DND-41 (cell line): ENCODE data around the gene PLEKHM1.

Source experiments
- ATAC-seq: fragments of 200-7000 bp; cut with Tn5 transposase; 3 replicates; pipeline ENCODE4 v1.9.1; 2021; ENCODE audit warnings: low read depth; ENCODE audit not compliant: insufficient read depth
- DNase-seq: peaks from one replicate; pipeline ENCODE4 v3.0.0-alpha.2; 2020
- H2AFZ ChIP-seq: 2 replicates; pipeline ENCODE4 v1.6.0; 2012; ENCODE audit warnings: low read depth, low read length
- H3K27ac ChIP-seq: 2 replicates; pipeline ENCODE4 v1.5.1; 2012; ENCODE audit warnings: low read length, inconsistent platforms
- H3K27me3 ChIP-seq: fragments of 200-600 bp; sonication (generic); 2 replicates; pipeline ENCODE4 v1.6.0; 2012; ENCODE audit warnings: low read length, mild to moderate bottlenecking, inconsistent platforms; ENCODE audit not compliant: insufficient read depth, poor library complexity
- H3K36me3 ChIP-seq: 2 replicates; pipeline ENCODE4 v1.5.1; 2012; ENCODE audit warnings: low read length, inconsistent platforms; ENCODE audit not compliant: insufficient read depth
- H3K4me1 ChIP-seq: 2 replicates; pipeline ENCODE4 v1.5.1; 2012; ENCODE audit warnings: mild to moderate bottlenecking, low read length; ENCODE audit not compliant: insufficient read depth
- H3K4me2 ChIP-seq: 2 replicates; pipeline ENCODE4 v1.6.0; 2012; ENCODE audit warnings: mild to moderate bottlenecking, moderate library complexity, low read length, inconsistent platforms; ENCODE audit not compliant: insufficient read depth
- H3K4me3 ChIP-seq, 2 experiments: fragments of 200-600 bp in 1 of 2; shearing (Covaris generic) in 1 of 2; 2 replicates each; pipeline ENCODE4 v1.5.1; 2012 to 2016; ENCODE audit warnings: inconsistent platforms in 2 of 2, low read length in 2 of 2, mild to moderate bottlenecking in 2 of 2, low read depth in 1 of 2, moderate library complexity in 1 of 2
- H3K79me2 ChIP-seq: 2 replicates; pipeline ENCODE4 v1.6.0; 2012; ENCODE audit warnings: low read length, inconsistent platforms; ENCODE audit not compliant: insufficient read depth
- H3K9ac ChIP-seq: 2 replicates; pipeline ENCODE4 v1.6.0; 2012; ENCODE audit warnings: low read depth, mild to moderate bottlenecking, inconsistent platforms, low read length, moderate library complexity
- H3K9me3 ChIP-seq: 2 replicates; pipeline ENCODE4 v1.5.1; 2012; ENCODE audit warnings: low read length, moderate library complexity, mild to moderate bottlenecking, inconsistent platforms; ENCODE audit not compliant: insufficient read depth, severe bottlenecking
- H4K20me1 ChIP-seq: 2 replicates; pipeline ENCODE4 v1.6.0; 2012; ENCODE audit warnings: low read length; ENCODE audit not compliant: insufficient read depth
- CTCF ChIP-seq: IDR thresholded peaks from 2 replicates; pipeline ENCODE4 v1.5.1; 2012; ENCODE audit warnings: borderline replicate concordance, low read length, moderate library complexity, mild to moderate bottlenecking; ENCODE audit not compliant: poor library complexity, severe bottlenecking; ENCODE audit errors: extremely low read depth
- EZH2 ChIP-seq: IDR thresholded peaks from 3 replicates; pipeline ENCODE4 v1.6.1; 2012; ENCODE audit warnings: borderline replicate concordance, low read depth, mild to moderate bottlenecking, moderate library complexity, low read length, inconsistent platforms; ENCODE audit not compliant: severe bottlenecking

Gene PLEKHM1

GRCh38 chr17:45405250-45406086, 85.1 kb downstream of the PLEKHM1 start:
- H3K4me3 ChIP-seq: no peak overlapping the region
- H3K36me3 ChIP-seq: peaks cover 55% of the 10 kb centered on the region
- peaks cover 44% of the 10 kb centered on the region for H3K79me2 ChIP-seq
- peaks cover 26% of the 10 kb centered on the region for H4K20me1 ChIP-seq
- no peaks in the 10 kb centered on the region for H3K27me3 ChIP-seq
- H3K9me3 ChIP-seq: no peaks in the 10 kb centered on the region
- no peak overlapping the region for H2AFZ ChIP-seq
- DNase-seq (no peak), ATAC-seq (no peak)
- peaks cover 27% of the 10 kb centered on the region for H3K4me1 ChIP-seq
- H3K4me2 ChIP-seq: no peak overlapping the region
- TF ChIP-seq CTCF: no peak
- no peak for TF ChIP-seq EZH2
- no peak overlapping the region for H3K27ac ChIP-seq
- no peak overlapping the region for H3K9ac ChIP-seq

DNA sequence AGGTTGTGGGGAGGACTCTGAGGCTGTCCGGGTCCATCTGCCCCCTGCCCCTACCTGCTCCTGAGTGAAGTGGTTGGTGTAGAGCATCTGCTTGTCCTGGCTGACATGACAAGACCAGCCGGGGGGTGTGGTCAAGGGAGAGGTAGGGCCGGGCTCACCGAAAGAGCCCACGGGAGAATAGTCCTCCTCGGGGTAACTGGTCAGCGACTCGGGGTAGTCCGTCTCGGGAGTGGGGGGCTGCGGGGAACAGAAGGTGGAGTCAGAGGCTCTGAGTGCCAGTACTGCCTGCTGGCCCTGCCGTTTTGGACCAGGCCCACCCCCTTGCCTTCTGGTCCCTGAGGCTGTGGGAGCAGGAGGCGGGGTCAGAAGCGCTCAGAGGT, 85.7 kb downstream of the PLEKHM1 start:
- H3K4me2 ChIP-seq: no peak overlapping the region
- H3K4me1 ChIP-seq: peaks cover 24% of the 10 kb centered on the region
- no peak for TF ChIP-seq CTCF
- TF ChIP-seq EZH2: no peak
- no peaks in the 10 kb centered on the region for H3K27me3 ChIP-seq
- DNase-seq: no peak
- peaks cover 26% of the 10 kb centered on the region for H4K20me1 ChIP-seq
- ATAC-seq: no peak
- no peak overlapping the region for H3K9ac ChIP-seq
- peaks cover 38% of the 10 kb centered on the region for H3K79me2 ChIP-seq
- peaks cover 58% of the 10 kb centered on the region for H3K36me3 ChIP-seq
- no peak overlapping the region for H3K27ac ChIP-seq
- no peak overlapping the region for H3K4me3 ChIP-seq
- H2AFZ ChIP-seq: no peak overlapping the region
- no peaks in the 10 kb centered on the region for H3K9me3 ChIP-seq

GRCh38 chr17:45403906-45404490, 86.5 kb downstream of the PLEKHM1 start:
- no peak for TF ChIP-seq EZH2
- TF ChIP-seq CTCF: no peak
- H3K9ac ChIP-seq: no peak overlapping the region
- H3K9me3 ChIP-seq: no peaks in the 10 kb centered on the region
- peaks cover 63% of the 10 kb centered on the region for H3K36me3 ChIP-seq
- H3K27ac ChIP-seq: no peak overlapping the region
- H3K79me2 ChIP-seq: peaks cover 30% of the 10 kb centered on the region
- no peaks in the 10 kb centered on the region for H3K27me3 ChIP-seq
- peaks cover 15% of the 10 kb centered on the region for H3K4me1 ChIP-seq
- H3K4me3 ChIP-seq: no peak overlapping the region
- H2AFZ ChIP-seq: no peak overlapping the region
- ATAC-seq: no peak
- H4K20me1 ChIP-seq: peaks cover 25% of the 10 kb centered on the region
- no peak overlapping the region for H3K4me2 ChIP-seq
- no peak for DNase-seq
